Nephron (organoid): Measurements from ENCODE around the gene PSMD11.
A peak's percentile ranks its signal among the peaks of the same experiment; 100 is the strongest.

Source experiments
- H3K27ac Mint-ChIP-seq, 3 experiments: 2 replicates each; pipeline ENCODE4 v1.8.0; 2020; ENCODE audit warnings: mixed read lengths in 3 of 3, mild to moderate bottlenecking in 2 of 3, moderate library complexity in 1 of 3
- H3K27me3 Mint-ChIP-seq: 2 replicates; pipeline ENCODE4 v1.8.0; 2021; ENCODE audit warnings: low read depth, mild to moderate bottlenecking, moderate library complexity, mixed read lengths
- H3K36me3 Mint-ChIP-seq: 2 replicates; pipeline ENCODE4 v1.8.0; 2020; ENCODE audit warnings: low read depth, mixed read lengths
- H3K4me1 Mint-ChIP-seq: 2 replicates; pipeline ENCODE4 v1.8.0; 2020; ENCODE audit warnings: mixed read lengths
- H3K4me3 Mint-ChIP-seq, 3 experiments: 2 replicates each; pipeline ENCODE4 v1.8.0; 2020; ENCODE audit warnings: mild to moderate bottlenecking in 3 of 3, mixed read lengths in 3 of 3, moderate library complexity in 2 of 3
- H3K9me3 Mint-ChIP-seq: 2 replicates; pipeline ENCODE4 v1.8.0; 2020; ENCODE audit warnings: mixed read lengths
- CTCF ChIP-seq, 3 experiments: fragments of 200-600 bp; sonication (generic); IDR thresholded peaks; one replicate each; pipeline ENCODE4 v1.5.0; 2021; ENCODE audit warnings: antibody characterized with exemption in 3 of 3; ENCODE audit not compliant: unreplicated experiment in 3 of 3

Gene PSMD11

GRCh38 chr17:32513579-32513978, 69.3 kb downstream of the PSMD11 start:
- Mint-ChIP-seq H3K27me3 (peaks cover 3% of the 10 kb centered on the region), H3K4me1 (peaks cover 51% of the 10 kb centered on the region), H3K36me3 (no peaks in the 10 kb centered on the region), H3K27ac (peak overlapping the region in 1 of 3 experiments; percentile 5), H3K9me3 (no peaks in the 10 kb centered on the region), H3K4me3 (no peak overlapping the region)
- TF ChIP-seq CTCF (IDR thresholded peaks at IDR 0.05; ENCODE audit: unreplicated experiment in 3 of 3): no peak

- no peak overlapping the region for H3K4me3 Mint-ChIP-seq
- H3K9me3 Mint-ChIP-seq: no peaks in the 10 kb centered on the region
- H3K27ac Mint-ChIP-seq: peak overlapping the region in 2 of 3 experiments; percentile 61 to 62
- H3K27me3 Mint-ChIP-seq: peaks cover 3% of the 10 kb centered on the region
- peaks cover 54% of the 10 kb centered on the region for H3K4me1 Mint-ChIP-seq
- no peaks in the 10 kb centered on the region for H3K36me3 Mint-ChIP-seq
- TF ChIP-seq CTCF (IDR thresholded peaks at IDR 0.05; ENCODE audit: unreplicated experiment in 3 of 3): no peak
These were observed 70.3 kb downstream of the PSMD11 start for GRCh38 chr17:32514606-32515005.

DNA sequence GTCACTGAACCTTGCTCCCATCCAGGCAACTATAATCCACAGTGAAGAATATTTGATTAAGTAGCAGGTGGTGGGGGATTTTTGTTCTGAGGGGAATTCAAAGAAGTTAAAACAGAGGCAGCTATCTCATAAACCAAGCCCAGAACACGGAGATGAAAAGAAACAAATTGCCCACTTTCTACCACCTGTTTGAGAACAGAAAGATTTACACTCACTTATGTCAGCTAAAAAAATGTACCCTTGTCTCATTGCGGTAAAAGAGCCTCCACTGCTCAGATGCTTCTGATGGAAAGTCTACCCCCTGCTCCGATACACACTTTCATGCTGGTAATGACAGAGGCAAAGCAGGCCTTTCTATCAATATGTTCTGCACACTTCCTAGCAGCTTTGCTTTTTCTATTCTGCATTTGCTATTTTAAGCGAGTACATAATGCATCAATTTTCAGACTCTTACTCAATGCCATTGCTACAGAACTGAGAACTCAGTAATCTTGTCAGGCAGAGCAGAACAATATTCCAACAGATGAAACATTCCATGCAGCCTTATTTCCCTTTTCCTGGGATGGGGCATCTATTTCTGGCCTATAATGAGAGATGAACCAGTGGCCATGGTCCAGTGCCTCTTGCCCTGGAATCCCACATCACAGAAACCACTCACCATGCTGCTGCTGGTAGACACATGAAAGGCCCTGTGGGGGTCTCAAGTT, 71.5 kb downstream of the PSMD11 start:
- Mint-ChIP-seq H3K9me3 (no peaks in the 10 kb centered on the region), H3K27me3 (peaks cover 8% of the 10 kb centered on the region), H3K4me3 (no peak overlapping the region), H3K4me1 (peaks cover 66% of the 10 kb centered on the region), H3K27ac (peak overlapping the region; percentile 38 to 61 (median 54)), H3K36me3 (no peaks in the 10 kb centered on the region)
- no peak for TF ChIP-seq CTCF (IDR thresholded peaks at IDR 0.05; ENCODE audit: unreplicated experiment in 3 of 3)

GRCh38 chr17:32516450-32516849, 72.1 kb downstream of the PSMD11 start:
- no peaks in the 10 kb centered on the region for H3K36me3 Mint-ChIP-seq
- no peaks in the 10 kb centered on the region for H3K9me3 Mint-ChIP-seq
- TF ChIP-seq CTCF (IDR thresholded peaks at IDR 0.05; ENCODE audit: unreplicated experiment in 3 of 3): no peak
- H3K4me1 Mint-ChIP-seq: peaks cover 66% of the 10 kb centered on the region
- peaks cover 5% of the 10 kb centered on the region for H3K27me3 Mint-ChIP-seq
- H3K27ac Mint-ChIP-seq: peak overlapping the region; percentile 38 to 82 (median 61)
- H3K4me3 Mint-ChIP-seq: peak overlapping the region in 1 of 3 experiments; percentile 14

DNA sequence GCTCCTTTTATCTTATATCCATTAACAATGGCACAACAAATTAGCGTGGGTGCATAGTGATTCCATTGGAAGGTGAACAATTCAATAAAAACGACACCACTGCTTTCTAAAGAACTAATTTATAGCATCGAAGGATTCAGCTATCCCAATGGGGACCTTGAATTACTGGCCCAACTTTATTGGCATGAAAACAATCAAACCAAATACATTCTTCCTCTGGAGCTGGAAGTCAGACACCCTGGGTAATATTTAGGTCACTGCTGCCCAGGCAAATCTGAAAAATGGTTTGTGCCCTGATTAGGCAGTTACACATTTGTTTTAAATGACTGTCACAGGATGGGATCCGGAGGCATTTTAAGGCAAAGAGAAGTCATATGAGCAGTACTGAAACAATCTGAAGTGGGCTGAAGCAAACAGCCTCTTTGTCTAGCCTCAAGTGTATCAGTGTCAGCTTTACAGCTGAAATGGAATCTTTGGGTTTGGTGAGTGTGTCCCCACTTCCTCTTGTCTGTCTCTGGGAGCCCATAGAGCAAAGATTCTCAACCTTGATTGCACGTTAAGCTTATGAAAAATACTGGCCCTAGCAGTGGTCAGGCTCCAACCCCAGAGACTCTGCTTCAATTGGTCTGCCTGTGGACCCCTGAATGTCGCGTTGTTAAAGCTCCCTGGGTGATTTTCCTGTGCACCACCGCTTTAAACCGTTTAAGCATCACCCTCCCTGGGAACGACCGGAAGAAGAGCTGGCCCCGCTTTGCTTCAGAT, 72.8 kb downstream of the PSMD11 start:
- peaks cover 5% of the 10 kb centered on the region for H3K27me3 Mint-ChIP-seq
- H3K27ac Mint-ChIP-seq: peak overlapping the region; percentile 32 to 82 (median 58)
- H3K9me3 Mint-ChIP-seq: no peaks in the 10 kb centered on the region
- H3K4me3 Mint-ChIP-seq: peak overlapping the region; percentile 11 to 59 (median 57)
- H3K36me3 Mint-ChIP-seq: no peaks in the 10 kb centered on the region
- H3K4me1 Mint-ChIP-seq: peaks cover 66% of the 10 kb centered on the region
- no peak for TF ChIP-seq CTCF (IDR thresholded peaks at IDR 0.05; ENCODE audit: unreplicated experiment in 3 of 3)
